MM.1S (cell line): ENCODE results near the gene GTF3C5.

Experiments
- DNase-seq: peaks from one replicate; pipeline ENCODE4 v3.0.0-alpha.2; 2015
- H2AFZ ChIP-seq: fragments of 300-600 bp; sonication (generic); 2 replicates; pipeline ENCODE4 v1.6.0; 2016; ENCODE audit warnings: antibody characterized with exemption, low read length
- H3F3A ChIP-seq: fragments of 300-600 bp; sonication (generic); 2 replicates; pipeline ENCODE4 v1.6.1; 2016; ENCODE audit warnings: mild to moderate bottlenecking, antibody characterized with exemption, low read length, moderate library complexity, mixed read lengths; ENCODE audit not compliant: insufficient read depth
- H3K27ac ChIP-seq: fragments of 300-600 bp; sonication (generic); 2 replicates; pipeline ENCODE4 v1.5.1; 2016; ENCODE audit warnings: mild to moderate bottlenecking, low read length
- H3K27me3 ChIP-seq: fragments of 300-600 bp; sonication (generic); replicated peaks from 2 replicates; pipeline ENCODE4 v1.6.0; 2016; ENCODE audit warnings: low read length; ENCODE audit not compliant: insufficient read depth
- H3K36me3 ChIP-seq: fragments of 300-600 bp; sonication (generic); replicated peaks from 2 replicates; pipeline ENCODE4 v1.6.1; 2016; ENCODE audit warnings: mild to moderate bottlenecking, low read length, mixed read lengths; ENCODE audit not compliant: insufficient read depth
- H3K4me1 ChIP-seq: fragments of 300-600 bp; sonication (generic); 2 replicates; pipeline ENCODE4 v1.6.1; 2016; ENCODE audit warnings: low read length, mixed read lengths
- H3K4me2 ChIP-seq: fragments of 300-600 bp; sonication (generic); 2 replicates; pipeline ENCODE4 v1.6.0; 2016; ENCODE audit warnings: low read depth, low read length
- H3K4me3 ChIP-seq: fragments of 300-600 bp; sonication (generic); 2 replicates; pipeline ENCODE4 v1.5.1; 2016; ENCODE audit warnings: low read length, mixed read lengths
- H3K79me2 ChIP-seq: fragments of 300-600 bp; sonication (generic); 2 replicates; pipeline ENCODE4 v1.6.1; 2016; ENCODE audit warnings: mixed run types, low read length, mixed read lengths
- H3K9ac ChIP-seq: fragments of 300-600 bp; sonication (generic); 2 replicates; pipeline ENCODE4 v1.6.1; 2016; ENCODE audit warnings: low read length, mixed read lengths
- H3K9me2 ChIP-seq: fragments of 300-600 bp; sonication (generic); replicated peaks from 2 replicates; pipeline ENCODE4 v1.6.1; 2016; ENCODE audit warnings: mild to moderate bottlenecking, low read length, mixed read lengths; ENCODE audit not compliant: insufficient read depth
- H3K9me3 ChIP-seq: fragments of 300-600 bp; sonication (generic); replicated peaks from 2 replicates; pipeline ENCODE4 v1.6.1; 2016; ENCODE audit warnings: mild to moderate bottlenecking, low read length, mixed read lengths; ENCODE audit not compliant: insufficient read depth
- H4K20me1 ChIP-seq: fragments of 300-600 bp; sonication (generic); 2 replicates; pipeline ENCODE4 v1.6.1; 2016; ENCODE audit warnings: mild to moderate bottlenecking, low read length, moderate library complexity, mixed read lengths; ENCODE audit not compliant: insufficient read depth
- CTCF ChIP-seq: fragments of 300-600 bp; sonication (generic); IDR thresholded peaks from 2 replicates; pipeline ENCODE4 v1.5.1; 2016; ENCODE audit warnings: antibody characterized with exemption, low read length, mixed read lengths
- EZH2 ChIP-seq: fragments of 300-600 bp; sonication (generic); optimal IDR thresholded peaks from 2 replicates; pipeline ENCODE3; 2017; ENCODE audit warnings: low read depth, mild to moderate bottlenecking, antibody characterized with exemption, low read length, mixed read lengths
- EZH2phosphoT487 ChIP-seq: fragments of 300-600 bp; sonication (generic); IDR thresholded peaks from 2 replicates; pipeline ENCODE4 v1.6.1; 2018; ENCODE audit warnings: antibody characterized with exemption, low read length

Gene GTF3C5

GRCh38 chr9:133098104-133098754 is 67.4 kb downstream of the GTF3C5 start:
- Histone ChIP-seq H3K9ac (no peak overlapping the region), H3K4me3 (no peak overlapping the region), H3F3A (no peaks in the 10 kb centered on the region), H3K4me1 (no peaks in the 10 kb centered on the region), H3K9me2 (no peaks in the 10 kb centered on the region), H3K4me2 (no peak overlapping the region), H3K27me3 (no peaks in the 10 kb centered on the region), H2AFZ (no peak overlapping the region), H3K36me3 (no peaks in the 10 kb centered on the region; the same call in 1 of the 2 replicates), H3K9me3 (no peaks in the 10 kb centered on the region), H3K27ac (no peak overlapping the region), H3K79me2 (no peaks in the 10 kb centered on the region), H4K20me1 (no peaks in the 10 kb centered on the region)
- DNase-seq = no peak
- TF ChIP-seq EZH2 (no peak), CTCF (no peak), EZH2phosphoT487 (no peak)

- H3K9ac ChIP-seq = no peak overlapping the region
- no peaks in the 10 kb centered on the region for H4K20me1 ChIP-seq
- H3K4me3 ChIP-seq = no peak overlapping the region
- DNase-seq = no peak
- H3K36me3 ChIP-seq = no peaks in the 10 kb centered on the region; the same call in 1 of the 2 replicates
- H3F3A ChIP-seq = no peaks in the 10 kb centered on the region
- H3K79me2 ChIP-seq = no peaks in the 10 kb centered on the region
- H3K4me2 ChIP-seq = no peak overlapping the region
- H3K9me2 ChIP-seq = no peaks in the 10 kb centered on the region
- H3K27me3 ChIP-seq = no peaks in the 10 kb centered on the region
- no peak overlapping the region for H2AFZ ChIP-seq
- no peak overlapping the region for H3K27ac ChIP-seq
- H3K9me3 ChIP-seq = no peaks in the 10 kb centered on the region
- no peak for TF ChIP-seq EZH2
- no peak for TF ChIP-seq CTCF
- TF ChIP-seq EZH2phosphoT487 = no peak
- no peaks in the 10 kb centered on the region for H3K4me1 ChIP-seq
Measured at GRCh38 chr9:133098871-133099270, 68.1 kb downstream of the GTF3C5 start.

DNA sequence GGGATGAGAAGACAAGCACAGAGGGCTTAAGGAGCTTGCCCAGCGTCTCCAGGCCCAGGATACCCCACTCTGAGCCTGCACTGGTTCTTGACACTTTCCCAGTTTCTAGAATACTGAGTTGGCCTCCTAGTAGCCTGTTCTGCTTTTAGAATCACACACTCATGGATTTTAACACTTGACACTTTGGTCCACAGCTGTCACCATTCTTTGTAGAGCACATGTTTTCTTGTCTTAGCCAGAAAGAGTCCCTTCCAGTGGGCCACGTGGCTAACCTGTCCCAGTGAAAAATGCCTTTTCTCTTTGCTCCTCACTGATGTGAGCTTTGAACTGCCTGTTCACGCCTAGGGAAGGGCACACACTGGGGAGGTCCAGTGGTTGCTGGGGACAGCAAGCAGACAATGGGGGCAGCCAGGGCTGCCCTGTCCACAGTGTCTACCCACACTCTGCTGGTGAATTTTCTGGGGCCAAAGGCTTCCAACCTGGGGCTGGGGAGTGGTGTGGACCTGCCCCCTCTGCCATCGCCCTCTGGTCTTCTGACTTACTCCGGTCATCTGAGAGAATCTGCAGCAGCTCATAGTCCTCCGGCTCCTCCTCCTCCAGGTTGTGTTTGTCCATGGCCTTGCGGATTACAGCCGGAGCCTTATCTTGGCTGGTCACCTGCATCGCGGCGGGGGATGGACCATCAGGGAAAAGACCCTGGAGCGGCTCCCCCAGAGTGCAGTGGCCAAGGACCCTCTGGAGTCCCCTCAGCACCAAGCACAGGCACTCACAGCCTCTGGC is 69.1 kb downstream of the GTF3C5 start:
- Histone ChIP-seq H3K9me2 (no peaks in the 10 kb centered on the region), H3K27ac (no peak overlapping the region), H3K4me3 (no peak overlapping the region), H2AFZ (no peak overlapping the region), H4K20me1 (no peaks in the 10 kb centered on the region), H3K9ac (no peak overlapping the region), H3K79me2 (no peaks in the 10 kb centered on the region), H3K4me1 (no peaks in the 10 kb centered on the region), H3K9me3 (no peaks in the 10 kb centered on the region), H3F3A (no peaks in the 10 kb centered on the region), H3K4me2 (no peak overlapping the region), H3K27me3 (no peaks in the 10 kb centered on the region), H3K36me3 (no peaks in the 10 kb centered on the region; the same call in 1 of the 2 replicates)
- no peak for DNase-seq
- TF ChIP-seq EZH2 = no peak
- no peak for TF ChIP-seq EZH2phosphoT487
- no peak for TF ChIP-seq CTCF
